ENCODE data around the gene SNTN.

The SNTN gene

GRCh38 chr3:63679186-63679585, 26.7 kb downstream of the SNTN start:
- no peak for DNase-seq

- no peak for DNase-seq
Measured at GRCh38 chr3:63684081-63684480, 31.6 kb downstream of the SNTN start.

GRCh38 chr3:63685340-63685739, 32.9 kb downstream of the SNTN start:
- no peak for DNase-seq

GRCh38 chr3:63687278-63688225, 35.1 kb downstream of the SNTN start:
- no peak for DNase-seq

- no peak for DNase-seq
Measured at GRCh38 chr3:63689285-63689684, 36.8 kb downstream of the SNTN start.

GRCh38 chr3:63693351-63693750, 40.9 kb downstream of the SNTN start:
- DNase-seq = no peak

GRCh38 chr3:63705092-63705645, 52.7 kb downstream of the SNTN start:
- no peak for DNase-seq

- no peak for DNase-seq
Measured at GRCh38 chr3:63706321-63707085, 54.0 kb downstream of the SNTN start.

- DNase-seq = no peak
Measured at GRCh38 chr3:63707731-63708130, 55.3 kb downstream of the SNTN start.

GRCh38 chr3:63709576-63709975, 57.1 kb downstream of the SNTN start:
- DNase-seq = no peak

Measured in NCI-H526 (cell line).